ENCODE measurements around the gene BNC2.
"Not testable (repeated sequence)": the region's sequence is repeated elsewhere in the genome, so short reads cannot be mapped to it uniquely, and the experiment has no call there.

BNC2 gene

GRCh38 chr9:16870596-16871335, at the start of gene BNC2:
TSS of gene BNC2 (minus strand) at chr9:16870670. CDS start at chr9:16870648, 22 bp downstream.
- no peak for TF ChIP-seq POLR2AphosphoS5 (IDR thresholded peaks at IDR 0.05; ENCODE audit: borderline replicate concordance, low read depth, low read length)
- no peak for TF ChIP-seq EZH2 (IDR thresholded peaks at IDR 0.05)
- TF ChIP-seq FOXP2 (optimal IDR thresholded peaks at IDR 0.05; ENCODE audit: control extremely low read depth, extremely low read length, insufficient read depth), result no peak
- Histone ChIP-seq H3K4me3 (peak within 1 kb of the TSS; percentile 92), H3K36me3 (ENCODE audit: insufficient read depth, low read length) (no peaks in the 10 kb centered on the region), H3K9ac (ENCODE audit: insufficient read length) (peak within 1 kb of the TSS; percentile 78), H3K27ac (peak within 1 kb of the TSS; percentile 6; the same call in 1 of the 2 replicates), H3K9me3 (ENCODE audit: low read depth, low read length) (no peaks in the 10 kb centered on the region)
- no peak for DNase-seq (ENCODE audit: low read depth, low spot score)

- no peaks in the 10 kb centered on the region for H3K9me3 ChIP-seq (ENCODE audit: low read depth, low read length)
- DNase-seq (ENCODE audit: low read depth, low spot score), result no peak
- TF ChIP-seq POLR2AphosphoS5 (IDR thresholded peaks at IDR 0.05; ENCODE audit: borderline replicate concordance, low read depth, low read length), result no peak
- TF ChIP-seq FOXP2 (optimal IDR thresholded peaks at IDR 0.05; ENCODE audit: control extremely low read depth, extremely low read length, insufficient read depth), result no peak
- TF ChIP-seq EZH2 (IDR thresholded peaks at IDR 0.05), result no peak
- H3K4me3 ChIP-seq, result no peak overlapping the region
- no peak overlapping the region for H3K27ac ChIP-seq
- no peaks in the 10 kb centered on the region for H3K36me3 ChIP-seq (ENCODE audit: insufficient read depth, low read length)
- H3K9ac ChIP-seq (ENCODE audit: insufficient read length), result no peak overlapping the region
Measured at GRCh38 chr9:16918920-16919319, 48.5 kb upstream of the BNC2 start.

- no peaks in the 10 kb centered on the region for H3K9me3 ChIP-seq (ENCODE audit: low read depth, low read length)
- no peak overlapping the region for H3K27ac ChIP-seq
- H3K9ac ChIP-seq (ENCODE audit: insufficient read length), result no peak overlapping the region
- DNase-seq (ENCODE audit: low read depth, low spot score), result no peak
- no peak overlapping the region for H3K4me3 ChIP-seq
- H3K36me3 ChIP-seq (ENCODE audit: insufficient read depth, low read length), result no peaks in the 10 kb centered on the region
- no peak for TF ChIP-seq POLR2AphosphoS5 (IDR thresholded peaks at IDR 0.05; ENCODE audit: borderline replicate concordance, low read depth, low read length)
- TF ChIP-seq FOXP2 (optimal IDR thresholded peaks at IDR 0.05; ENCODE audit: control extremely low read depth, extremely low read length, insufficient read depth), result no peak
- no peak for TF ChIP-seq EZH2 (IDR thresholded peaks at IDR 0.05)
Measured at GRCh38 chr9:16915126-16915831, 44.8 kb upstream of the BNC2 start.

GRCh38 chr9:16912197-16912596, 41.7 kb upstream of the BNC2 start:
- no peak overlapping the region for H3K9ac ChIP-seq (ENCODE audit: insufficient read length)
- no peak for TF ChIP-seq FOXP2 (optimal IDR thresholded peaks at IDR 0.05; ENCODE audit: control extremely low read depth, extremely low read length, insufficient read depth)
- TF ChIP-seq POLR2AphosphoS5 (IDR thresholded peaks at IDR 0.05; ENCODE audit: borderline replicate concordance, low read depth, low read length), result no peak
- TF ChIP-seq EZH2 (IDR thresholded peaks at IDR 0.05), result no peak
- H3K36me3 ChIP-seq (ENCODE audit: insufficient read depth, low read length), result no peaks in the 10 kb centered on the region
- H3K9me3 ChIP-seq (ENCODE audit: low read depth, low read length), result no peaks in the 10 kb centered on the region
- DNase-seq (ENCODE audit: low read depth, low spot score), result no peak
- no peak overlapping the region for H3K4me3 ChIP-seq
- H3K27ac ChIP-seq, result peak overlapping the region; percentile 57; the same call in 1 of the 2 replicates

GRCh38 chr9:16908206-16908605, 37.7 kb upstream of the BNC2 start:
- DNase-seq (ENCODE audit: low read depth, low spot score), result peak; percentile 42
- not testable (repeated sequence) for H3K9ac ChIP-seq (ENCODE audit: insufficient read length); H3K4me3 ChIP-seq; H3K36me3 ChIP-seq (ENCODE audit: insufficient read depth, low read length); H3K9me3 ChIP-seq (ENCODE audit: low read depth, low read length)
- H3K27ac ChIP-seq, result peak overlapping the region; percentile 68

- H3K9ac ChIP-seq (ENCODE audit: insufficient read length), result no peak overlapping the region
- H3K27ac ChIP-seq, result no peak overlapping the region
- no peaks in the 10 kb centered on the region for H3K9me3 ChIP-seq (ENCODE audit: low read depth, low read length)
- no peak for DNase-seq (ENCODE audit: low read depth, low spot score)
- TF ChIP-seq FOXP2 (optimal IDR thresholded peaks at IDR 0.05; ENCODE audit: control extremely low read depth, extremely low read length, insufficient read depth) (no peak), EZH2 (IDR thresholded peaks at IDR 0.05) (no peak), POLR2AphosphoS5 (IDR thresholded peaks at IDR 0.05; ENCODE audit: borderline replicate concordance, low read depth, low read length) (no peak)
- H3K36me3 ChIP-seq (ENCODE audit: insufficient read depth, low read length), result no peaks in the 10 kb centered on the region
- H3K4me3 ChIP-seq, result no peak overlapping the region
Measured at GRCh38 chr9:16904655-16905054, 34.2 kb upstream of the BNC2 start.

GRCh38 chr9:16901590-16901989, 31.1 kb upstream of the BNC2 start:
- TF ChIP-seq POLR2AphosphoS5 (IDR thresholded peaks at IDR 0.05; ENCODE audit: borderline replicate concordance, low read depth, low read length) (no peak), EZH2 (IDR thresholded peaks at IDR 0.05) (no peak), FOXP2 (optimal IDR thresholded peaks at IDR 0.05; ENCODE audit: control extremely low read depth, extremely low read length, insufficient read depth) (no peak)
- Histone ChIP-seq H3K4me3 (no peak overlapping the region), H3K9ac (ENCODE audit: insufficient read length) (no peak overlapping the region), H3K27ac (no peak overlapping the region), H3K9me3 (ENCODE audit: low read depth, low read length) (no peaks in the 10 kb centered on the region), H3K36me3 (ENCODE audit: insufficient read depth, low read length) (no peaks in the 10 kb centered on the region)
- DNase-seq (ENCODE audit: low read depth, low spot score), result no peak

- Histone ChIP-seq H3K4me3 (no peak overlapping the region), H3K9me3 (ENCODE audit: low read depth, low read length) (no peaks in the 10 kb centered on the region), H3K36me3 (ENCODE audit: insufficient read depth, low read length) (no peaks in the 10 kb centered on the region), H3K27ac (no peak overlapping the region), H3K9ac (ENCODE audit: insufficient read length) (no peak overlapping the region)
- DNase-seq (ENCODE audit: low read depth, low spot score), result no peak
- TF ChIP-seq FOXP2 (optimal IDR thresholded peaks at IDR 0.05; ENCODE audit: control extremely low read depth, extremely low read length, insufficient read depth), result no peak
- TF ChIP-seq POLR2AphosphoS5 (IDR thresholded peaks at IDR 0.05; ENCODE audit: borderline replicate concordance, low read depth, low read length), result no peak
- no peak for TF ChIP-seq EZH2 (IDR thresholded peaks at IDR 0.05)
Measured at GRCh38 chr9:16899606-16900005, 29.1 kb upstream of the BNC2 start.
